Fibroblast of peridontal ligament (primary cell): ENCODE measurements around the gene ATP1A1.
A peak's percentile ranks its signal among the peaks of the same experiment; 100 is the strongest.

Experiments used
- DNase-seq: peaks from one replicate; pipeline ENCODE4 v3.0.0-alpha.2; 2010; ENCODE audit errors: extremely low read depth

The ATP1A1 gene

GRCh38 chr1:116372191-116372590 lies 853 bp upstream of the ATP1A1 start:
- no peak for DNase-seq

DNA sequence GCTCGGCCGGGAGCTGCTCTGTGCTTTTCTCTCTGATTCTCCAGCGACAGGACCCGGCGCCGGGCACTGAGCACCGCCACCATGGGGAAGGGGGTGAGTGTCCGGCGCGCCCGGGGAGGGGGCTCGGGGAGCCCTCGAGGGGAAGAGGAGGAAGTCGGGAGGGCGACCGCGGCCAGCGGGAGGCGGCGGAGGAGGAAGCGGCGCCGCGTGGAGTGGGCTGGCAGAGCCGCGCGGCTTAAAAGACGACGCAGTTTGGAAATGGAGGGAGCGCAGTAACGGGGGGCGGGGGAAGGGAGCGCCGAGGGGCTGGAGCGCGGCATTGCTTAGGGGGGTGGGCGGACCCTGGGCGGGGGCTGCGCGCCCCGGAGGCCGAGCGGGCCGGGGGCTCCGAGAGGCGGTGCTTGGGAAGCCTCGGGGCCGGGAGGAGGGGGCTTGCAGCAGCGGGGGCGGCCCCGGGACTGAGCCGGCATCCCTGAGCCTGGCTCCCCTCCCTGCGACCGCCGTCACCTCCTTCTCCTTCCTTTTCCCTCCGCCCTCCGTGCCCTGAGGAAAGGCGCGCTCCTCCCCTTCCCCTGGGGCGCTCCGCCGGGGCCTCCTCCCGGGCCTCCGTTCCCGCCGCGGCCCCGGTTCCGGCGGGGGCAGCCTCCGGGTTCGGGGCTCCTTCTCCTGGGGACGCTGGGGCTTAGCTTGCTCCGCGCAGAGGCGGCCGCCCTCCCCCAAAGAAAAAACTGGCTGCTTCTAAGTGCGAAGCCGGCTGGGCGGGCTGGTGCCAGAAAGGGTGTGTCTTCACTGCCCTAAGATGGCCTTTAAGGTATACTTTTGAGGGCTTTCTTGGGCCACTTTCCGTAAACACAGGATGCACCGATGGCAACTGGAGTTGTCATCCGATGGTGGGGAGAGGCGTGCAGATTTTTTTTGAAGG lies 648 bp downstream of the ATP1A1 start:
- peak; percentile 38 for DNase-seq

GRCh38 chr1:116374353-116375147 lies 1.5 kb downstream of the ATP1A1 start:
- no peak for DNase-seq

GRCh38 chr1:116375148-116375886 lies 2.3 kb downstream of the ATP1A1 start:
- DNase-seq = peak; percentile 9

GRCh38 chr1:116375887-116376728 lies 3.1 kb downstream of the ATP1A1 start:
- peak; percentile 79 for DNase-seq

- DNase-seq = peak; percentile 40
Measured at GRCh38 chr1:116376729-116377086, 3.7 kb downstream of the ATP1A1 start.

DNA sequence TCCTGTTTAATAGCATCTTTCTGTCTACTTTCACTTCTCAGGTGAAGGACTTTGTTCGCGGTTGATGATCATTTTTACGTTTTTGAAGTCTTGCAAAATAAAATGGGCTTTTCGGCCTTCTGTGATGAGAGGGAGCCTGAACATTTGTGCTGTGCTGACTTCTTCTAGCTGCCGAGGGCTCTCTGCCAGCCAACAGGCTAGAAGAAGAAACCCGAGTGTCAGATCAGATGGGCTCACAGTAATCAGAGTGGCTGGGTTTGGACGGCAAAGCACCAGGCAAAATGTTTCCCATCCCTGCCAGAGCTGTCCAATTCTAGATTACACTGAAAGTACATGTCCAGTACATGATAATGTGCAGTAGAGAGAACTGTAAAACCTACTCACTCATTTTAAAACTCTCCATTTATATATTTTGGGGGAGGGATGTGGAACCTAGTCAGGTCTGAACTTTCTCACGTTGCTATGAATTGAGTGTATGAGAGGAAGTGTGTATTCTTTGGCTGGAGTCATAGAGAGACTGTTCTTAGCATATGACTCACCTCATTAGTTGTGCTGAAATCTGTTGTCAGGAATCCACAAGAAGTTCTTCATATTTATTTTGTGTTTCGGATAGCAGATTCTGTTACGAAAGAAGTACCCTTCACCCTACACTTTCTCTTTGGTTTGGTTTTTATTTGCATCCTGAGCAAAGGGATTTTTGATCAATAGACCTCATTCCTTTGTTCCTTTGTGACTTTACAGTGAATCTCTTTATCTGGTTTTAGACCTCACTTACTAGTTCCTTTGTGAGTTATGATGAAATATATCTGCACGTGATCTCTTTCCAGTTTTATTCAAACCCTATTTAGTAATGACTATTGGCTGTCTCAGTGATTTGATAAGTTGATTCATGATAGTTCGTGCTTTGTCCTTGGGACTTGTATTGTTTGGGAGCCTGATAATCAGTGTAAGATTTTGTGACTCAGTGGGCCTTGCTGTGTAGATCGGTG lies 4.8 kb downstream of the ATP1A1 start:
- DNase-seq = peak; percentile 97

- DNase-seq = no peak
Measured at GRCh38 chr1:116379057-116379630, 6.1 kb downstream of the ATP1A1 start.

DNA sequence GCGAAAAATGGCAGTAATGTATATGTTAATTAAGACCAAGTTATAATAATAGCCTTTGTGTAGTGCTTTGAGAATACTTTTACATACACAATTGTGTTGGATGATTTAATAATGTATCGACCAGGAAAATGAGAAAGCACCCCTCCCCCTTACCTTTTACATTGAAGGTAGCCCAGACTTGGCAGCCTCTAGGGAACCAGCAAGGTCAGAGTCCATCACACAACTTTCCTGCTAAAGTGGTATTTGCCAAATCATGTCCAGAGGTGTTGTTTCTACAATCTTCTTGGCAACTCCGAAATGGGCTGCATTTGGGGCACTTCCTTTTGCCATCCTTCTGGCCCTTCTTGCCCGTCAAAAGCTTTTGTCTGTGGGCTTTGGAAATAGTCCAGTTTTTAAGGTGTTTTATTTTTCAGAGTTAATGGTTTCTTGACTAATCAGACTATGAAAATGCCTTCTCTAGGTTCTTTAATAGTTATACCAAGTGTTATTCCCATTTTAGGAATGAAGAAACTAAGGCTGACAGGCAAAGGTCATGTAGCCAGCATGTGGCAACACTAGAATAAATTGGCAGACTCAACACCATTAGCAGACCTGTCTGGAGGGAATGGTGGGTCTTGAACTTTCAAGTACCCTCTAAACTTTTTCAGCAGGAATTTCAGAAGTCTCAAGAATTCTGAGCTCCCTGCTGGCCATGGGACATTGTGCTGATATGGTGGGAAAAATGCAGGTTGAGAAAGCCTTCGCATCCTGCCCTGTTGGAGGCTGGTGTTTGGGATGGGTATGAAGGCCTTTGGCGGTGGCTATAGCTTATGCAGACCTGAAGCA lies 6.8 kb downstream of the ATP1A1 start:
- no peak for DNase-seq

- DNase-seq = no peak
Measured at GRCh38 chr1:116380499-116381242, 7.6 kb downstream of the ATP1A1 start.

DNA sequence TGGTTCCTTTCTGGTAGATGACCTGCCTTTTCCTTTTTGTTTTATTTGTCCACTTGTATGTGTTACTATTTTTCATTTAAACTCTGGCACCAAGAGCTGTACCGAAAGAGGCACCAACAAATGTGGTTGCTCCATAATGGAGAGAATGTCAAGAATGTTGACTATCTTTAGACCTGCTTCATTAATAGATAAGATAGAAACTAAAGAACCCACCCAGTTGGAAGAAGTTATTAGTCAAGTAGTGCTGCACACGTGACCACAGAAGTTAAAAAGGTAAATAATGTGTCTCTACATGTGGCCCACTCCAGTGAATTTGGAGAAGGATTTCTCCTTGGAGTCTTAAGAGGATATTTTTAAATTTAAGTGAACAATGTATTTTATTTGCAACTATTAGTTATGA lies 9.3 kb downstream of the ATP1A1 start:
- DNase-seq = no peak

DNA sequence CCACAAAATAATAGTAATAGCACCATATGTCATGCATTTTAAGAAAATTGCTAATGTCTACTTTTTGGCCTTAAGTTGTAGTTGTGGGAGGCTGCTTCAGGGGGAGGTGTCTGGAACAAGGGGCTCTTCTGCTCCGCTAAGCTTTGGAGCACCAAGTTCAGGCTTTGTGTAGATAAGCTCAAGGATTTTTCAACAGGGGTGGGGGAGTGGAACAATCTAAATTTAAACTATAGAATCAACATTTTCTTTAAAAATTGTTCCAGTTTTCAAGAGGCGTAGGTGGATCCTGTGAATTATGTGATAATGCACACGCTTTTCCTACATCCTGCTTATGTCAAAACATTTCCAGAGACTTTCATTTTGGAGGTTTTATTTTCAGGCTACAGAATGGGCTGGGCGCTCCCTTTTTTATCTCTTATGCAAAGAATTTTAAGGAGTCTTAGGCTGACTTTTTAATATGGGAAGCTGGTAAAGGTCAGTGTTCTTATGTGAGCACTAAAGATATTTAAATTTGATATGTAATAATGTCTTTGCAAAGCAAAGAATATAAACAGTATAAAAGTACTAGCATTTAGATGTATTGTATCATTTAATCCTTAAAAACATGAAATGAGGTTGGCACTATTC lies 9.9 kb downstream of the ATP1A1 start:
- no peak for DNase-seq

GRCh38 chr1:116386042-116386441 lies 13.0 kb downstream of the ATP1A1 start:
- DNase-seq = no peak

GRCh38 chr1:116387551-116387950 lies 14.5 kb downstream of the ATP1A1 start:
- DNase-seq = no peak

GRCh38 chr1:116388122-116388521 lies 15.1 kb downstream of the ATP1A1 start:
- DNase-seq = no peak

DNA sequence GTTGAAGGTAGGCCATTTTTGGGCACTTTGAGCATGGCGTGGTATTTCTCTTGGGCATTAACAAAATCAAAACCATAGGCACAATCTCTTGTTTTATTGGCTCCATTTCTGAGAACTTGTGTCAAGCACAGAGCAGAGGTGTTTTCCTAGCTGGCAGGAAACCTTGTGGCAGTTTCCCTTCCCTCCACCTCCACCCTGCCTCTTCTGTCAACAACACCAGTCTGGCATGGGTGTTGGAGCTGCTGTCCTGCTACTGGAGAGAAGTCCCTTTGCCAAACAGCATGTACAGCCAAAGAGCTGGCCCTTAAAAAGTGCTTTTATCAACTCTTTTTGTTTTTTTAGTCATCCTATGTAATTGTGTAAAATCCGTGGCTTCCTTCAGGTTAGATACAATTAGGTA lies 16.0 kb downstream of the ATP1A1 start:
- no peak for DNase-seq

GRCh38 chr1:116389686-116390085 lies 16.6 kb downstream of the ATP1A1 start:
- DNase-seq = no peak

DNA sequence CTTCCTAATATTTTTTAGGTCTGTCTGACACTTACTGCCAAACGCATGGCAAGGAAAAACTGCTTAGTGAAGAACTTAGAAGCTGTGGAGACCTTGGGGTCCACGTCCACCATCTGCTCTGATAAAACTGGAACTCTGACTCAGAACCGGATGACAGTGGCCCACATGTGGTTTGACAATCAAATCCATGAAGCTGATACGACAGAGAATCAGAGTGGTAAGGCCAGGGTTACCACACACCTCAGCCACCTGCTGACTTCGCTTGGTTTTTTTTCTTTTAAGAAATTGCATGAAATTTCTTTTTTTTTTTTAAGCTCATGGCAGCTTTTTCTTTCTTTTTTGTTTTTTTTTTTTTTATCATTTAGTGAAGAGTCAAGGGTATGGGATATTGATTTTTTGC lies 17.2 kb downstream of the ATP1A1 start:
- DNase-seq = no peak
